HG03095 (cell line): ENCODE measurements around the gene KATNIP.
A peak's percentile ranks its signal among the peaks of the same experiment; 100 is the strongest.

Experiments used
- ATAC-seq: cut with Tn5 transposase; IDR thresholded peaks from one replicate; pipeline ENCODE4 v1.9.1; 2021; ENCODE audit warnings: moderate library complexity; ENCODE audit not compliant: unreplicated experiment

The KATNIP gene

DNA sequence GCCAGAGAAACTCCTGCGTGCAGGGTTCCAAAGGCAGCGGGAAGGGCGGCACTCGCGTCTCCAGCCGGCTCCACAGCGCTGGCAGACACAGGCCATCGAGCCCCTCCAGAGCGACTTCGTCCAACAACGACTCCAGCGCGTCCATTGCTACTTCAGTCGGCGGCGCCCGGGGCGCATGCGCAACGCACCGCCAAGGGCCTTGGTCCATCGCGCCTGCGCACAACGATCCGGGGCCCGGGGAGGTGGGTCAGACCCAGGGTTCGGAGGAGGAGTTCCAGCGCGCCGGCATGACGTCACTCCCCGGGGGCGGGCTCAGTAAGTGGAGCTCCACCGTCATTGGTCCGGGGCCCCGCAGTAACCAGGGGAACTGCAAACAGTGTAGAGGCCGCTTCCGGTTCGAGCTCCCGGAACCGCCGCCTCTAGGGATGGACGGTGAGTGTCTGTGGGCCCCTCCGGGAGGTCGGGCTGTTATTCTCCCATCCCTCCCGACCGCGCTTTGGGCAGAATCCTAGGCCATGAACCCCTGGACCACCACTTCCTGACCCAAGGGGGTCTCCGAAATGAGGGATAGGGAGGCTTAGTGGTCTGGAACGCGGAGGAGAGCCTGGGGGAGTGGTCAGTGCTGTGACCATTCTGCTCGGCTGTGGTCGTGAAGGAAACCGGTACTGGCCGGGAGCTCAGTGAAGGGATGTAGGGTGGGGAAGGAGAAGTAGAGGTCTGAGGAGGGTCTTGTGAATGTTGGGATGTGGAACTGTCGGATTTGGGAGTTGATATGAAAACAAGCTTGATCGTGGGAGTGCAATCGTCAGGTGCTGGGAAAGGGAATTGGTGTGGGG, at the start of gene KATNIP, which contains the start of gene GTF3C1:
Gene KATNIP (plus strand): TSS at position 399 of the 836 bp plus-strand sequence. CDS start 27 bp downstream, at position 426.
Gene GTF3C1 (minus strand): TSS at position 168 of the 836 bp plus-strand sequence. CDS start 23 bp downstream, at position 145.
- peak; percentile 95 for ATAC-seq

GRCh38 chr16:27500801-27501200, 49.1 kb upstream of the KATNIP start:
- no peak for ATAC-seq

DNA sequence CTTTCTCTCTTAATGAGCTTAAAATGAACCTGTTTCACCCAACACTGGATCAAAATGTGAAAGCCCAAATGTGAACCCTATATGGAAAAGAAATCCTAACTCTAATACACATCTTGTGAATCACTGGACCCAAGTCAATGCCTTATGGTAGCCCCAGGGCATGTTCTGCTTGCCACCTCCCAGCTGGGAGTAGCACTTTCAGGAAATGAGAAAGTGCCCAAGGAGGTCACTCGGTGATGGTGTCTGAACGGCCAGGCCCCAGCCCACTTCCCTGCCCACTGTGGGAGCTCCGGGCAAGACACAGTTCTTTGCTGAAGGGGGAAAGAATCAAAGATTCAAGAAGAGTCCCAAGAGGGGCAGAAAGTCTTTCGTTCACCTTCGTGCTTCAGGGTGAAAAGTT, 46.3 kb upstream of the KATNIP start:
- ATAC-seq: no peak

GRCh38 chr16:27505297-27506236, 44.4 kb upstream of the KATNIP start:
- ATAC-seq: no peak

DNA sequence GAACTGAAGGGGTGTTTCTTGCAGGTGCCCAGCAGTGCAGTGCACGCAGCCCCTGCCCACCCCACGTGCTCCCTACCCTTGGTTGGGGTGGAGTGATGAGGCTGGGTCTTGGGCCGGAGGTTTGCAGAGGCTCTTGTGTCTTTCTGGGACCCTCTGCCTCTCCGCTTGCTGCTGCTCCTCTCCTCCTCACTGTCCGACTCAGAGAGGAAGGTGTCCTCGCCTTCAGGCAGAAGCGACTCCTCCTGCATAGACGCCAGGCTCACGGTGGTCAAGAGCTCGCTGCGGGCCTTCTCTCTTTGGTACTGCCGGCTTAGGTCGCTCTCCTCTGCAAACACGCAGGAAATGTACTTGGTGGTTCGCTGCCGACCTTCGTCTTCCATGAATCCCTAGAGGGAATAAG, 43.2 kb upstream of the KATNIP start:
- no peak for ATAC-seq

DNA sequence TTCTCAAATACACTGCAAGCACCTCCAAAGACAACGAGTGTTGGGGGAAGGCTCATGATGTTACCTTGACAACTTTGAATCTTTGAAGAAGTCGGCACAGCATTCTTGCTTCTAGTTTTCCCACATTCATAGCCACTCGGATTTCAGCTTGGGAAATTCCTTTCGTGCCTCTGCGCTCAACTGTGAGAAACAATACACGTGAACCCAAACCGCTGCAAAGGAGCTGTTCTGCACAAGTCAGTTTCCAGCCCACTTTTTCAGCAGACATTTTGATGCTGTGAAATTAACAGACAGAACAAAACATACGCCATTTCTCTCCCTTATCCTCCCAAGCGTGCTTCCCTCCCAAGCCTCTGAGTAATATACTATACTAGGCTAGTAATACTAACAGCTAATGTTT, 41.5 kb upstream of the KATNIP start:
- ATAC-seq: no peak

GRCh38 chr16:27511657-27512448, 38.1 kb upstream of the KATNIP start:
- ATAC-seq: no peak

DNA sequence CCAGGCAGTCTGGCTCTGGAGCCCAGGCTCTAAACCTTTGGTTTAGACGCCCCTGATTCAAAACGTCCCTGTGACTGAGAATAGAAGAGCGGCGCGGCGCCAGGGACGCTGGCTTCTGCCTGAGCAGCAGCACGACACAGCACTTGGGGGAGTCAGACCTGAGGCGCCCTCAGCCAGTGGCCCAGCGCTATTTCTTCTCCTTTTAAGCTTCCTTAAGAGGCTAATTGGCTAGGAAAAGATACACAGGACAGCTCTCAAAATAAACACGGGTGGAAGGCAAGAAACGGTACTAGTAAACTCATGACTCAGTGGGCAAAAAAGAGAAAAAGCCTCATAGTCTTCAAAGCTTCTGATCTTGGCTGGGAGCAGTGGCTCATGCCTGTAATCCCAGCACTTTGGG, 35.1 kb upstream of the KATNIP start:
- ATAC-seq: no peak

- ATAC-seq: no peak
Observed at GRCh38 chr16:27515874-27516353, 34.0 kb upstream of the KATNIP start.

DNA sequence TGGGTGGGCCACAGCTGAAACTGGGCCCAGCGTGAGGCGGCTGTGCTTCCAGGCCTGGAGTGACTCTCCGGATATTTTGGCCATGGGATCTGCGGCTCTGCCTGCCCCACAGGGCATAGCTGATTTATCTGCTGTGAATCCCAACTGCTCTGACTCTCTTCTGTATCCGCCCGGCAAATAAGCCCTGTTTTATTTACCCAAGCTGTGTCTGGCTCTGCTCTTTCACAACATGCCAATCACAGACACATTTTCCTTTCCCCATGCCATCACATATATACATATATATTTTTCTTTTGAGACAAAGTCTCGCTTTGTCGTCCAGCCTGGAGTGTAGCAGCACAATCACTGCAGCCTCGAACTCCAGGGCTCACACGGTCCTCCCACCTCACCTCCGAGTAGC, 33.6 kb upstream of the KATNIP start:
- no peak for ATAC-seq

GRCh38 chr16:27517664-27518063, 32.3 kb upstream of the KATNIP start:
- ATAC-seq: no peak

- no peak for ATAC-seq
Observed at GRCh38 chr16:27518226-27518625, 31.7 kb upstream of the KATNIP start.

DNA sequence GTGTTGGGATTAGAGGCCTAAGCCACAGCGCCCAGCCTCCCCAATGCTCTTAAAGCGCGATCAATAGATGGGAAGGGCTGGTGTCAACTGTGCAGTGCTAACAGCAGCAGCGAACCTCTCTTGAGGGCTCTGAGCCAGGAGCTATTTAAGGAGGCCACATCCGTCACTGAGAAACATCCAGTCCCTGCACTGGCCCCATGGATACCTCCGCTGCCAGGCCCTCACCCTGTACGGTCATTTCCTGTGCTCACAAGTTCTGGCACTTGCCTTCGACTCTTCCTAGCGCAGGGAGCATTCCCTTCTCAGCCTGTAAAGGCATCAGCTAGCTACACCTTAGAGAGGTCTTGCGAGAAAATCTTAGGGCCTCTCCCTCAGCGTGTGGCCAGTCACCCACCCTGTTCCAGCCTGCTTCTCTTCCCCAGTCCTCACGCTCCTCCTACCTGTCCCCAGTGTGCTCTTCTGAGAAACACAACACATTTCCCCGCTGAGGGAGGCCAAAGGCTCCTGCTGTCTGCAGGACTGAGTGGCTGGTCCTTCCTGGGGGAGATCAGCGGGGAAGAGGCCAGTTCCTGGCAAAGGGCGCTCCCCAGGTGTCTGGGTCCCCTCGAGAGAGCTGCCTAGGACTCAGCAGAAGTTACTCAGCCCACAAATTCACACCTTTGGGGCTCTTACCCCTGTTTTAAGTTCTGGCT, 28.8 kb upstream of the KATNIP start:
- ATAC-seq: no peak

- no peak for ATAC-seq
Observed at GRCh38 chr16:27522173-27522707, 27.7 kb upstream of the KATNIP start.

DNA sequence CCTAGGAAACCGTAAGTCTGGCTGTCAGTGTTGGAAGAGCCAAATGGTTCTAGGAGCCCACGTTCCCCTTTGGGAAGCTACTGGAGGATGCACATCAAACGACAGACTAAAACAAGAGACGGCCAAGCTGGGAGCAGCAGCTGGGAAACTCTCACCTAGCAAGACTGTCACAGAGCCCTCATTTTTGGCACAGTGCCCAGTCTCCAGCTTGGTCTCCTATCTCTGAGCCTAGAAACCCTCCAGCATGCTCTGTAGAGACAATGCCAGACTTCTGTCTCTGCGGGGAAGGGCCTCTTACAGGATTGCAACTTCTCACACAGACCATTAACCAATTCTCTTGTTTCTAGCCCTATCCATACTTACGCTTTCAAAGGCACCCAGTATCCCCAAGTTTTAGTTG, 23.8 kb upstream of the KATNIP start:
- ATAC-seq: no peak

GRCh38 chr16:27528294-27528693, 21.6 kb upstream of the KATNIP start:
- no peak for ATAC-seq

DNA sequence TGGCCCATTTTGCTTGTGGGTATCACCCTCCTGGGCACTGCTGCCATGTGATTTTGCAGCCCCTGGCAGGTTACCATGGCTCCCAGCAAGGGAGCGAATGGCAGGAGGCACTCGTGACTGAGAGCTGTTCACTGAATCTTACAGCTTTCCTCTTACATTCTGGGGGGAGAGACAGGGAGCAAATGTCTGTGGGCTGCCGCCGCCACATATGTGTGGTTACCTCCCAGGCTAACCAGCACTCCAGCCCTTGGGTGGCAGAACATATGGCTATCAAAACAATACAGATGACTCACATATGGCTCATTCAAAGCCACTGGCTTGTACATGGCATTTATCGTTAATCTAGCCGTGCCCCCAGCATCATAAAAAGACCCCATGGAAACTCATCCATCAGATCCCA, 20.0 kb upstream of the KATNIP start:
- no peak for ATAC-seq

GRCh38 chr16:27531186-27531585, 18.8 kb upstream of the KATNIP start:
- no peak for ATAC-seq

DNA sequence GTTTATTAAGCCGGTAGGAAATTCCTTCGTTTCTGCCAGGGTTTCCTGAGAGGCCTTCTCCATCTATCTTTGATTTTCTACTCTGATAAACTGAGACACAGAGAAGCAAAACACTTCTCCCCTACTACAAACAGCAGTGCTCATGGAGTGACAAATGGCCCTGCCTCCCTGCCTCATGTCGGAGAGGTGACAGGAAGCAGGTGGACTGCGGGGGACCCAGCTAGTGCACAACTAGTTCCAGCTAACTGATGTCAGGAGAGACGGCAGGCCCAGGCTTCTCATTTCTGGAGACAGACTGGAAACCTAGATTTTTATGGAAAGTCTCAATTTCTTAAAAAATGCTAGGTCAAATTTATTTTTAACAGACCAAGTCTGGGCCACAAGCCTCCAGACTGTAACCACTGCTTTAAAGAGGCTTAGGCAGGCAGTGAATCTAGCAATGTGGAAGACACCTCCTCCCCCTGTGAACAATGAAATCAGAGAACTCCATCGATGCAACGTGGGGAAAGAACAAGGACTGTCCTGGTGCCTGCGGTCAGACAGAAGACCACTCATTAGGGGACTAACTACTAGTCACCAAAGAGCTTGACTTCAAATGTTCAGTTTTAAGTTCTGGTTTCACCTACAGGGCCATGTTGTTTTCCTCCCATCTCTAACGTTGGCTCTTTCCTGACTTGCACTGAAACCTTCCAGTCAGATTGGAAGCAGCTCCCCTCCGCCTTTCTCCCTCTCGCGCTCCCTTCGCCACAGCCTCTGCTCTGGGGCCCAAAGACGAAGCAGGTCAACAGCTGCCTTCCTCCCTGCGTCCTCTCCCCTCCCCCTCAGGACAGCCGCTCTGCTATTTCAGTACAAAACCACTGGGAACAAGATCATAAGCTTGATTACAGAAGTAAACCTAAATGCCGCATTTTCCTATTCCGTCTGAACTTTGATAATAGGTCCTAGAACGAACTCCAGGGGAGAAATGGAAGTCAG, 17.8 kb upstream of the KATNIP start:
- ATAC-seq: no peak
